Smooth muscle cell (in vitro differentiated cells): ENCODE measurements around the gene PCSK2. TPM values are rescaled to one million over a fixed set of nuclear protein-coding genes. Genes with fewer than 3 reads are reported as not detected.
A peak's percentile ranks its signal among the peaks of the same experiment; 100 is the strongest.

ENCODE experiments used
- DNase-seq: peaks from one replicate; lab custom pipeline; 2025; ENCODE audit not compliant: unreplicated experiment; lab: John Stamatoyannopoulos, UW
- H2AFZ ChIP-seq: fragments of 200-600 bp; sonication (generic); 2 replicates; pipeline ENCODE4 v1.6.0; 2016; ENCODE audit warnings: antibody characterized with exemption, low read depth, mild to moderate bottlenecking
- H3F3A ChIP-seq: fragments of 200-600 bp; sonication (generic); 2 replicates; pipeline ENCODE4 v1.6.0; 2017; ENCODE audit warnings: antibody characterized with exemption, low read depth
- H3K27ac ChIP-seq: fragments of 200-600 bp; sonication (generic); 2 replicates; pipeline ENCODE4 v1.5.1; 2016; ENCODE audit warnings: low read depth, mild to moderate bottlenecking
- H3K27me3 ChIP-seq: fragments of 200-600 bp; sonication (generic); 2 replicates; pipeline ENCODE4 v1.6.1; 2016; ENCODE audit warnings: low read depth, mild to moderate bottlenecking
- H3K36me3 ChIP-seq: fragments of 200-600 bp; sonication (generic); 2 replicates; pipeline ENCODE4 v1.5.1; 2016; ENCODE audit warnings: low read depth
- H3K4me1 ChIP-seq: fragments of 200-600 bp; sonication (generic); 2 replicates; pipeline ENCODE4 v1.5.1; 2016; ENCODE audit warnings: low read depth
- H3K4me2 ChIP-seq: fragments of 200-600 bp; sonication (generic); 2 replicates; pipeline ENCODE4 v1.6.0; 2016; ENCODE audit warnings: mild to moderate bottlenecking
- H3K4me3 ChIP-seq: fragments of 200-600 bp; sonication (generic); 2 replicates; pipeline ENCODE4 v1.5.1; 2016; ENCODE audit warnings: mild to moderate bottlenecking
- H3K79me2 ChIP-seq: fragments of 200-600 bp; sonication (generic); 2 replicates; pipeline ENCODE4 v1.6.0; 2016; ENCODE audit warnings: low read depth, mild to moderate bottlenecking
- H3K9ac ChIP-seq: fragments of 200-600 bp; sonication (generic); 2 replicates; pipeline ENCODE4 v1.6.0; 2016; ENCODE audit warnings: low read depth
- H3K9me3 ChIP-seq: fragments of 200-600 bp; sonication (generic); replicated peaks from 2 replicates; pipeline ENCODE4 v1.5.1; 2016; ENCODE audit warnings: low read depth
- H4K20me1 ChIP-seq: fragments of 200-600 bp; sonication (generic); 2 replicates; pipeline ENCODE4 v1.6.0; 2016; ENCODE audit warnings: low read depth
- WGBS: methylation state at CpG from one replicate; pipeline ENCODE4 v1.1.7; 2016; ENCODE audit warnings: low lambda C conversion rate; 5-methylcytosine and 5-hydroxymethylcytosine counted together
- polyA plus RNA-seq: library from polyadenylated mRNA; unstranded; fragments of >200 nt; fragmentation: Nextera tagmentation; extraction: Ambion mirVana; gene quantifications from 2 replicates; pipeline ENCODE4 v1.2.1, GENCODE V29; 2016
- total RNA-seq: library from RNA; depleted of rRNA; stranded (reverse); fragments of >200 nt; gene quantifications from 2 replicates; pipeline ENCODE4 v1.2.3, GENCODE V29; 2014
- TF ChIP-seq, protein P1 (sequence below): fragments of 200-600 bp; sonication (generic); IDR thresholded peaks from 2 replicates; pipeline ENCODE4 v1.5.1; 2017; ENCODE audit warnings: borderline replicate concordance, mild to moderate bottlenecking, antibody characterized with exemption; ENCODE audit not compliant: insufficient read depth, poor library complexity, severe bottlenecking

The PCSK2 gene
- total and polyA plus RNA-seq, 2 experiments from 2014 or later: not detected

DNA sequence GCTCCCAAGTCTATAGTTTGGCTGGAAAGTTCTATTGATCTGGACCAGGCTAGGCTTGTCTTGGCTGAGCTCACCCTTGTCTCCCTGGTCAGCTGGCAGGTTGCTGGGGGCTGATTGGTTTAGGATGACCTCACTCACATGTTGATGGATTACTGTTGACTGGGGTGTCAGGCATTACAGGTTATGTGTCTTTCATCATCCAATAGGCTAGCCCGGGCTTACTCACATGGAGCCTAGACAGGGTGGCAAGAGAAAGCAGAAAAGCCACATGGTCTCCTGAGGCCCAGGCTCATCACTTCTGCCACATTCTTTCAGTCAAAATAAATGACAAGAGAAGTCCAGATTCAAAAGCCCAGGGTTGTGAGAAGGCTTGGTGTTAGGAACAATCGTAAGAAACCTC is 200.8 kb downstream of the PCSK2 start:
- 81% methylated on average over 2 of the region's 2 CpGs for WGBS

GRCh38 chr20:17430125-17430950 is 203.5 kb downstream of the PCSK2 start:
- Histone ChIP-seq H3K9me3 (no peaks in the 10 kb centered on the region), H2AFZ (no peak overlapping the region), H3K4me3 (no peak overlapping the region), H3K4me1 (peaks cover 3% of the 10 kb centered on the region), H3K4me2 (no peak overlapping the region), H3F3A (no peaks in the 10 kb centered on the region), H3K27me3 (peaks cover 7% of the 10 kb centered on the region), H3K36me3 (no peaks in the 10 kb centered on the region), H3K79me2 (no peaks in the 10 kb centered on the region), H3K9ac (no peak overlapping the region), H3K27ac (no peak overlapping the region), H4K20me1 (no peaks in the 10 kb centered on the region)
- 78% methylated on average over 3 of the region's 3 CpGs for WGBS
- no peak for DNase-seq
- TF ChIP-seq, protein P1, sequence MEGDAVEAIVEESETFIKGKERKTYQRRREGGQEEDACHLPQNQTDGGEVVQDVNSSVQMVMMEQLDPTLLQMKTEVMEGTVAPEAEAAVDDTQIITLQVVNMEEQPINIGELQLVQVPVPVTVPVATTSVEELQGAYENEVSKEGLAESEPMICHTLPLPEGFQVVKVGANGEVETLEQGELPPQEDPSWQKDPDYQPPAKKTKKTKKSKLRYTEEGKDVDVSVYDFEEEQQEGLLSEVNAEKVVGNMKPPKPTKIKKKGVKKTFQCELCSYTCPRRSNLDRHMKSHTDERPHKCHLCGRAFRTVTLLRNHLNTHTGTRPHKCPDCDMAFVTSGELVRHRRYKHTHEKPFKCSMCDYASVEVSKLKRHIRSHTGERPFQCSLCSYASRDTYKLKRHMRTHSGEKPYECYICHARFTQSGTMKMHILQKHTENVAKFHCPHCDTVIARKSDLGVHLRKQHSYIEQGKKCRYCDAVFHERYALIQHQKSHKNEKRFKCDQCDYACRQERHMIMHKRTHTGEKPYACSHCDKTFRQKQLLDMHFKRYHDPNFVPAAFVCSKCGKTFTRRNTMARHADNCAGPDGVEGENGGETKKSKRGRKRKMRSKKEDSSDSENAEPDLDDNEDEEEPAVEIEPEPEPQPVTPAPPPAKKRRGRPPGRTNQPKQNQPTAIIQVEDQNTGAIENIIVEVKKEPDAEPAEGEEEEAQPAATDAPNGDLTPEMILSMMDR: no peak

More for the DNA sequence above, 200.8 kb downstream of the PCSK2 start:
- Histone ChIP-seq H4K20me1 (no peaks in the 10 kb centered on the region), H3K36me3 (no peaks in the 10 kb centered on the region), H3K27me3 (peaks cover 1% of the 10 kb centered on the region), H3K4me3 (no peak overlapping the region), H3F3A (no peaks in the 10 kb centered on the region), H3K27ac (no peak overlapping the region), H2AFZ (no peak overlapping the region), H3K9ac (no peak overlapping the region), H3K9me3 (no peaks in the 10 kb centered on the region), H3K4me1 (peaks cover 3% of the 10 kb centered on the region), H3K79me2 (no peaks in the 10 kb centered on the region), H3K4me2 (no peak overlapping the region)
- DNase-seq: no peak
- TF ChIP-seq, protein P1: no peak

DNA sequence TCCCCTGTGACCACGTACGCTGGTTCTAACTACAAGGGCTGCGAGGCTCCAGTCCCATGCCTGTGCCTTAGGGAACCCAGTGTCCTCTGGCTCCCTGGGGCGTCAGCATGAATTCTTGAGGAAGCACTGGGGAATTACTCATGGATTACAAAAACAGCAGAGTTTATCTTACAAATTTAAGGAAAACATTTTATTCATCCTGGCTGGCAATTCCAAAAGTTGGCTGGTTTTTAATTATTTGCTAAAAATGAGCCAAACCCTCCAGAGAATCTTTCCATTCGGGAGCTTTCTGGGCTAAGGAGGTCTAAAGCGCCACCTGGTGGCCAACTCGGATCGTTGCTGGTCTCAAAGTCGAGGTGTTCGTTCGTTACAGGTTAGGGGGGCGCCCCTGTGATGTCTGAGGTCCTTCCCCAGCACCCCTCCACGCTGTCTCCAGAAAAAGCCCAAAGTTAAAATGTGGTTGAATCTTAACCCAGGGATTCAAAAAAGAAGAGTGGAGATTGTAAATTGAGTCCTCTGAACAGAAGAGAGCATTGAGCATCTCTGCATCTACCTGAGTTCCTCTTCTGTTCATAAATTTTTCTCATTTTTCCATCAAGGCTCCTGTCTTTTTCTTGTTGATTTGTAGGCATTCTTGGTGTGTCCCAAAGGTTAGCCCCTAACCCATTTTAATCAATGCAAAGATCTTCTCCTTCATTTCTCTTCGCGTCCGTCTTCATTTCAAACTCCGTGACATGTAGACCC is 205.0 kb downstream of the PCSK2 start:
- TF ChIP-seq, protein P1: peak; percentile 93
- Histone ChIP-seq H3K4me3 (no peak overlapping the region), H3K27ac (no peak overlapping the region), H3K4me2 (no peak overlapping the region), H3F3A (no peaks in the 10 kb centered on the region), H3K9ac (no peak overlapping the region), H3K4me1 (peaks cover 3% of the 10 kb centered on the region), H3K79me2 (no peaks in the 10 kb centered on the region), H3K27me3 (peaks cover 7% of the 10 kb centered on the region), H3K36me3 (no peaks in the 10 kb centered on the region), H2AFZ (no peak overlapping the region), H4K20me1 (no peaks in the 10 kb centered on the region), H3K9me3 (no peaks in the 10 kb centered on the region)
- DNase-seq: peak; percentile 8
- 38% methylated on average over 17 of the region's 17 CpGs for WGBS
